Measurements from ENCODE around the gene TRMT2B.
A peak's percentile ranks its signal among the peaks of the same experiment; 100 is the strongest.
"Not testable (repeated sequence)": the region's sequence is repeated elsewhere in the genome, so short reads cannot be mapped to it uniquely, and the experiment has no call there.

TRMT2B gene

DNA sequence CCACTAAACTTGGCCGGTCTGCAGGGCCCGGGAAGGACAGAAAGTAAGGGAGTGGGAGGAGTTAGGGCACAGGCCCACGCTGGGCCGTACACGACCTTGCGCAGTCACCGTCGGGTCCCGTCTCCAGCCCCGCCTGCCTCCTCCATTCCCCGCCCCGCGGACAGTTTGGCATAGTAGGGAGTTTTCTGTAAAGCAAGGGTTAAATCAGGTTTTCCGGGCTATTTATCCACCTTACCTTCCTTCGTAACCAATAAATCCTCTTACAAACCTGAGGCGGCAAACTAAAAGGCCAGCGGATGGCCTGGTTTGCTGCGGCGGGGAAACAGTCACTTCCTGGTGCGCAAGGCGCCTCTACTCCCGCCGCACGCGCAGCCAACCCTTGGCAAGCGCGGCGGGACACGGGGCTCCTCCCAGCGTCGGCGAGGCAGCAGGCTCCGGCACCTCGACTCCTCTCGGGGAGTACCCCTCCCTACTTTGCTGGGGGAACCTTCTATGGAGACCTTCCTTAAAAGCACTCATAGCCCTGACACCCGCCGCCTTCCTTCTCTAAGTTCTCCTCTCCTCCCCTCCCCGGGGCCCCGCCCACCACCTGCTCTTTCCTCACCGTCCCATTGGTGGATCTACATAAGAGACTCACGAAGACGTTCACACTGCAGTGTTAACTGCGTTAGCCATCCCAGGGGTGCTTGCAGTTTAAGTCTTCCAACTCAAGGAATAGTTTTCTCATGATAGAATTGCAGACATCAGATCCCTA is at the start of gene TRMT2B:
TSS of gene TRMT2B (minus strand) at position 563 of the 754 bp plus-strand sequence. CDS start 9,822 bp downstream, outside the sequence.
- H3K4me3 ChIP-seq (ENCODE audit: low read length): peak within 1 kb of the TSS; percentile 85

GRCh38 chrX:101097546-101098453 is 45.9 kb upstream of the TRMT2B start, which contains the start of gene CENPI:
CENPI (plus strand) TSS chrX:101098204; CDS start chrX:101101071, 2,867 bp downstream.
- no peak for TF ChIP-seq ZNF274 (IDR thresholded peaks at IDR 0.05; ENCODE audit: low read depth, low read length)
- peak within 1 kb of the TSS; percentile 93 for H3K4me3 ChIP-seq (ENCODE audit: low read length)

More for the DNA sequence above, at the start of gene TRMT2B:
- TF ChIP-seq ZNF274 (IDR thresholded peaks at IDR 0.05; ENCODE audit: low read depth, low read length): no peak

DNA sequence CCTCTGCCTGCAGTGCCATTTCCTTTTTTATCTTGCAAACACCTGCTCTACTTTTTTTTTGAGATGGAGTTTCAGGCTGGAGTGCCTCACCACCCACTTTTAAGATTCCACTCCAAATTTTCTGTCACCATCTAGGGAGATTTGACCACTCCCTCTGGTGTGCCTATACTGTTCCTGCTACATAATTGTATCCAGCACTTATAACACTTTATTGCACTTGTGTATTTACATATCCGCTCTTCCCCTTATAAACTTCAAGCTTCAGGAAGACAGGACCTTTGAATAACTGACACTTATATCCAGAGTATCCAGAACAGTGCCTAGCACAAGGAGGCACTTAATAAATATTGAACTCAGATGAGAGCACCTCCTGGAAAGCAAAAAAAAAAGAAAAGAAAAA is 39.9 kb upstream of the TRMT2B start:
- H3K4me3 ChIP-seq (ENCODE audit: low read length): no peak overlapping the region
- TF ChIP-seq ZNF274 (IDR thresholded peaks at IDR 0.05; ENCODE audit: low read depth, low read length): no peak

DNA sequence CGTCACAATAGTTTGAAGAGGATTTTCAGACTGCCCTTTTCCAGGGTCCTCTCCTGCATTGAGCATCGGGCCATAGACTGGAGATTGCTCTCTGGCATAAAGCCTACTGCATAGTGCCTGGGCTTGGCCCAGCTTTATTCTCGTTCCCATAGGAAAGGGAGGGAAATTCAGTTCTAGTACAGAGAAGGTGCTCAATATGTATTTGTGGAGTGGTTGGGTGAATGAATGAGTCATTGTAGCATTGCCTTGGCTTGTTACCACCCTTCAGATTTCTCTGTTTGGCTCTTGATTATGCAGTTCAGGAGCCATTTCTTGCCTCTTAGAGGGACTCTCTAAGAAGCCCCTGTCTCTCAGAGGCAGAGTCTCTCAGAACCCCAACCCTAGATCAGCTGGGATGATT is 29.3 kb upstream of the TRMT2B start:
- no peak overlapping the region for H3K4me3 ChIP-seq (ENCODE audit: low read length)
- no peak for TF ChIP-seq ZNF274 (IDR thresholded peaks at IDR 0.05; ENCODE audit: low read depth, low read length)

DNA sequence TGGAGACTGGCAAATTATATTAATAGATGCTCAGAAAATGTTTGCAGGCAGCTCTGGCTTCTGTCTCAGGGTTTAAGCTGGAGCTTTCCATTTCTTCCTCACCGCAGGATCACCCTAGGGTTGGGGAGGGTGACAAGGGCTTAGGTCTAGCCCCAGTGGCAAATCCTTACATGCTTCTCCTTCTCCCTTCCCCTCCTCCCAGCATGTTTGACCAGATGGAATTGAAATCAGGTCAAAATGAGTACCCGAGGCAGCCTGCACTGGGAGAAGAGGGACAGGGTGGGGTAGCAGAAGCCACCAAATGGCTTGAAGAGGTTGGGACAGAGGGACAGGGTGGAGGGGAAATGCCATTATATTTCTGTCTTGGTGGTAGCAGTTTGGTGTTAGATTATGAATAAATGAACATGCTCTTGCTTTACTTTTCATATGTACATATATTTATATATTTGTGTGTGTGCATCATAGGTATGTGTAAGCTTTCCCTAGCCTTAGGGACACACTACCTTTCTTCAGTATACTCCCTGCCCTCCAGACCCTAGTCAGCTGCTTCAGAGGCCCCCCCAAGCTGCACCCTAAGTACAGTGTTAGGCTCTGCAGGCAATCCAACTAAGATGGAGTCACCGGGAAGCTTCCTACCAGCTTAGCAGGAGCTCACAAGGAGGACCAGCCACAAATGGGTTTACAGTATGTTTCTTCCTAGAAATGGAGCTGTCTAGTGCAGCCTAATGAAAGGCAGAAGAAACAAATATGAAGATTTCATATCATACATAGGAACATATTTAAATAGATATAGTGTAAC is 28.6 kb upstream of the TRMT2B start:
- no peak for TF ChIP-seq ZNF274 (IDR thresholded peaks at IDR 0.05; ENCODE audit: low read depth, low read length)
- H3K4me3 ChIP-seq (ENCODE audit: low read length): no peak overlapping the region

DNA sequence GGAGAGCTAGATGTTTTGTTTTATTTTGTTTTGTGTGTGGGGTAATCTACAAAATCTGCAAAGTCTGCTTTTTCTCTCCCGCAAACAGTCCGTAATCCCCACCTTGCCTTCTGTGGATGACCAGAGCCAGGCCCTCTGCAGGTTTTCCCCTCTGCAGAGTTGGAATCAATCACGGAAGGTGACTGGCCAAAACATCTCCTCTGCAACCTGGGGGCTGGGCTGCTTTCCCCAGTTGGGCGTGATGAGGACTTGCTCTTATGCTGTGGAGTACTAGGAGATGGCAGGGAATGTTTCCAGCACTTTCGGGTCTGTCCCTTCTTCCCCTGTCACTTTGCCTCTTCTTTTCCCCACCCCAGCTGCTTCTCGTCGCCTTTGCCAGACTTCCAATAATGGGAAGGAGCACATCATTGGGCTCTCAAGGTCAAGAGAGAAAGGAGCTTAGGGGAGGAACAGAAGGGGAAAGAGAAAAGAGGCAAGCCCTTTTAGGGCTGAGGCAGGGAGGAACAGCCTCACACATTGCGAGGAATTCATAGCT is 27.9 kb upstream of the TRMT2B start:
- TF ChIP-seq ZNF274 (IDR thresholded peaks at IDR 0.05; ENCODE audit: low read depth, low read length): no peak
- no peak overlapping the region for H3K4me3 ChIP-seq (ENCODE audit: low read length)

DNA sequence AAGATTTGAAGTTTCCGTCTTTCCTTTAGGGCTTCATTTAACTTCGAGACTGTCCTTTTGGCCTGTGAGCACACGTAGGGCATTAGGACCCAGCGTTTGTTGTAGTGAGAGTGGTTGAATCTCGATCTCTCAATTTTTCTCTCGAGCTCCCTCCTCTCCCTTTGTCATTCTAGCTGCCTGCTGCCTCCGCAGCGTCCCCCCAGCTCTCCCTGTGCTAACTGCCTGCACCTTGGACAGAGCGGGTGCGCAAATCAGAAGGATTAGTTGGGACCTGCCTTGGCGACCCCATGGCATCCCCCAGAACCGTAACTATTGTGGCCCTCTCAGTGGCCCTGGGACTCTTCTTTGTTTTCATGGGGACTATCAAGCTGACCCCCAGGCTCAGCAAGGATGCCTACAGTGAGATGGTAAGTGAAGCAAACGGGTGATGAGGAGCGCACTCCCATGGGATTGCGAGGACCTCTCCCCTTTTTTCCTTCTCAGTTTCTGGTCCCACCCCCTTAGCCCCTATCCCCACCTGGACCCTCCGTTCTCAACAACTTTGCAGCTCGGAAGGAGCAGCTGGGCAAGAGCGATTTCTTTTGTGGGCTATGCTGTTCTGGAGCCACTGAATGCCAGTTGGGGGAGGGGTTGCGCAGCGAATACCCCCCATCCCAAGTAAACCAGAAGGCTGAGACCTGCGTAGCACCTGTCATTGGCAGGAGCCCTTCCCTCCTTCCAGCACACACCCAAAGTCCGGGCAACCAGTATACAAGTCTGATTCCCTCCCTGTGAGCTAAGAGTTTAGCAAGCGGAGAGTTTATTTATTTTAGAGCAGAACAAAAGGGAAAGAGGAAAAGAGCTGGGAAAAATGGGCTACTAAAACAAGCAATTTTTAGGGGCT is 27.0 kb upstream of the TRMT2B start, which contains the start of gene TMEM35A:
TSS of gene TMEM35A (plus strand) at position 164 of the 883 bp plus-strand sequence. CDS start at position 288, 124 bp downstream.
- no peak for TF ChIP-seq ZNF274 (IDR thresholded peaks at IDR 0.05; ENCODE audit: low read depth, low read length)
- H3K4me3 ChIP-seq (ENCODE audit: low read length): no peak within 1 kb of the TSS

DNA sequence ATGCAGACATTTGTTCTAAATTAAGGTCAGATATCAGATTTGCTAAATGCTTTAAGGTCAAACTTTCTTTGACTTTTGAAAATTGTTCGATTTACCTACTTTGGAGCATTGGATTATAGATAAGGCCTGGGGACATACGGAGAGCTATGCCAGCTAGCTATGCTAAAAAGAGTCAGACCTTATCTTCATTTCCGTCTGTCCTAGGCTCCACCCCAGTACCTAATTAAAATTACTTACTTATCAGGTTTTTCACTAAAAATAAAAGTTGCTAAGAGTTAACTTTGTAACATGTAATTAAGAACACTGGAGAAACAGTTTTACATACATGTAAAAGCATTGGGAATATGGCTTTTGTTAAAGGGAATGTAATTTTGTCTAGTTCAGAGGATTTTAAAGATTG is 19.7 kb upstream of the TRMT2B start:
- no peak for TF ChIP-seq ZNF274 (IDR thresholded peaks at IDR 0.05; ENCODE audit: low read depth, low read length)
- H3K4me3 ChIP-seq (ENCODE audit: low read length): no peak overlapping the region

DNA sequence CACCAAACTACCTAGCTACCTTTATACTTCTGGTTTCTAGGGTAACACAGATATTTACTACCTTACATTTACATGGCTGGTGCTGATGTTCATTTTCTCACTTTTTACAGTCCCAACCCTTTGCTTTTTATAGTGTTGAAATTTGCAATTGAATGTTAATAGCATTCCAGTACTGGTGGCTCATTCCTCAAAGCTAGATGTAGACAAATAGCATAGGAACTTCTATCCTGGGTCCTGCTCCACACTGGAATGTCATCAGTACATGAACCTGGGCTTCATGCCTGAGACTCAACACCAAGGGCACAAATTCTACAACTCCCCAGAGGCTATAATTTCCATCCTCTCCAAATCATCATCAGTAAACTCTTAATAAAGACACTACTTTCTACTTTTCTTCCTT is 10.3 kb upstream of the TRMT2B start:
- TF ChIP-seq ZNF274 (IDR thresholded peaks at IDR 0.05; ENCODE audit: low read depth, low read length): no peak
- H3K4me3 ChIP-seq (ENCODE audit: low read length): no peak overlapping the region

DNA sequence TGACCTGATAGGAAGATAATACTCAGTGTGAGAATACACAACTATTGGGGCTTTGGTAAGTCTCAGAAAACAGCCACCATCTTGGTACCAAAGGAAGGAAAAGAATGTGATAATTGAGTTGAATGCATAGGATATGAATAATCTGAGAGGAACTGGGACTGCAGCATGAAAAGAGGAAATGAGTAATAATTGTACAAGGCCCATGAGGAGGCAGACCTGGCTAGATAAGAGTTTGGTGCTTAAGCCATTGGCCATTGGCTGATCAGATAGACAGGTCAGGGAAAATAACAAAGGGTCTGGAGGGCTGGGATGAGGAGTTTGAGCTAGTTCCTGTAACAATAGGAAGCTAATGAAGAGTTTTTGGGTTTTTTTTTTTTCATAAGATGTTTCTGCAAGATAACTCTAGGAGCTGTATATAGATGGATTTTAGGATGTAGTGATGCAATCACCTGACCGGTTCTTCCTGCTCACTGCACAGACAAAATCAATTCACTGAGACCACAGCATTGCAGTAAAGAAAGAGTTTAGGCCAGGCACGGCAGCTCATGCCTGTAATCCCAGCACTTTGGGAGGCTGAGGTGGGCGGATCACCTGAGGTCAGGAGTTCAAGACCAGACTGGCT is 5.3 kb upstream of the TRMT2B start:
- TF ChIP-seq ZNF274 (IDR thresholded peaks at IDR 0.05; ENCODE audit: low read depth, low read length): no peak
- H3K4me3 ChIP-seq (ENCODE audit: low read length): no peak overlapping the region

DNA sequence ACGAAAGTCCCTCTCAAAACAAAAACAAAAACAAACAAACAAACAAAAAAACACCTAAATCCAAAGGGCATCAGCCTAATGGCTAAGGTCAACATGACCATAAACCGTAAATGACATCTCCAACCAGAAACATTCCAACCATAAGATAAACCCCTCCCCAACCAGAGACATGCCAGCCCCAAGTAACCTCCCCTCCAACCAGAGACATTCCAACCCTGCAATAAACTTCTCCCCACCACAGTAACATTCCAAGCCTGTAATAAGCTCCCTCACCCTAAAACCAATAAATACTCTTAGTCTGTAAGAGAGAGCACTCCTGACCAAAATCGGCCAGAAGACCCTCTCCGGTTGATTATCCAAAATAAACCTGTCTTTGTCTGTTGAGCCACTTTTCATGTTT is 4.6 kb upstream of the TRMT2B start:
- H3K4me3 ChIP-seq (ENCODE audit: low read length): not testable (repeated sequence)

- TF ChIP-seq ZNF274 (IDR thresholded peaks at IDR 0.05; ENCODE audit: low read depth, low read length): no peak
- H3K4me3 ChIP-seq (ENCODE audit: low read length): peak overlapping the region; percentile 85
Observed at GRCh38 chrX:101051153-101051548, 760 bp downstream of the TRMT2B start.

Data from GM08714 (cell line).